AG04449 (cell line): ENCODE data around the gene IGF2BP2.

Experiments
- CTCF ChIA-PET: fragments of 350-600 bp; formaldehyde crosslinking; extraction: SDS; loops from one replicate; lab custom pipeline; 2021; ENCODE audit warnings: antibody characterized with exemption; lab: Yijun Ruan, JAX
- POLR2A ChIA-PET: fragments of 400-600, 350-600 bp; formaldehyde crosslinking; extraction: SDS; loops from one replicate; lab custom pipeline; 2020; ENCODE audit warnings: antibody characterized with exemption, inconsistent platforms; lab: Yijun Ruan, JAX
- DNase-seq: peaks from one replicate; pipeline ENCODE4 v3.0.0-alpha.2; 2010; ENCODE audit warnings: low read depth, low spot score
- H3K4me3 ChIP-seq: 2 replicates; pipeline ENCODE4 v1.5.1; 2011; ENCODE audit warnings: low read depth, mild to moderate bottlenecking, control low read depth, low read length
- CTCF ChIP-seq: IDR thresholded peaks from one replicate; pipeline ENCODE4 v1.5.1; 2011; ENCODE audit warnings: mild to moderate bottlenecking, moderate library complexity, low read length, control low read depth, inconsistent platforms; ENCODE audit not compliant: insufficient read depth; ENCODE audit errors: missing control alignments

Gene IGF2BP2

GRCh38 chr3:185631108-185631507 is 193.7 kb downstream of the IGF2BP2 start:
- CTCF ChIA-PET = interaction anchor here (1.3 to 1.4 kb wide), 2 partner anchors 12 to 312 kb away, joined by 3 to 4 read pairs; no protein-coding TSS in a partner anchor
- no peak for TF ChIP-seq CTCF
- H3K4me3 ChIP-seq = no peak overlapping the region
- POLR2A ChIA-PET = no interaction called here
- no peak for DNase-seq

- no peak overlapping the region for H3K4me3 ChIP-seq
- DNase-seq = no peak
- POLR2A ChIA-PET = no interaction called here
- CTCF ChIA-PET = interaction anchor here (1.3 to 1.4 kb wide), 2 partner anchors 13 to 313 kb away, joined by 3 to 4 read pairs; no protein-coding TSS in a partner anchor
- no peak for TF ChIP-seq CTCF
Observed at GRCh38 chr3:185630182-185630622, 194.6 kb downstream of the IGF2BP2 start.

GRCh38 chr3:185629554-185630181 is 195.2 kb downstream of the IGF2BP2 start:
- no peak for TF ChIP-seq CTCF
- DNase-seq = no peak
- no peak overlapping the region for H3K4me3 ChIP-seq
- CTCF ChIA-PET = interaction anchor here (1.3 to 1.4 kb wide), 2 partner anchors 14 to 314 kb away, joined by 3 to 4 read pairs; no protein-coding TSS in a partner anchor
- POLR2A ChIA-PET = no interaction called here

- POLR2A ChIA-PET = no interaction called here
- no peak for TF ChIP-seq CTCF
- CTCF ChIA-PET = no interaction called here
Observed at GRCh38 chr3:185625784-185626183, 199.1 kb downstream of the IGF2BP2 start.

GRCh38 chr3:185623939-185624665 is 200.7 kb downstream of the IGF2BP2 start:
- no peak for DNase-seq
- CTCF ChIA-PET = no interaction called here
- TF ChIP-seq CTCF = no peak
- no peak overlapping the region for H3K4me3 ChIP-seq
- POLR2A ChIA-PET = no interaction called here

More at GRCh38 chr3:185625784-185626183, 199.1 kb downstream of the IGF2BP2 start:
- no peak for DNase-seq
- no peak overlapping the region for H3K4me3 ChIP-seq

GRCh38 chr3:185613016-185613415 is 211.8 kb downstream of the IGF2BP2 start:
- no peak for DNase-seq
- no peak overlapping the region for H3K4me3 ChIP-seq
- ChIA-PET CTCF (no interaction called here), POLR2A (no interaction called here)
- no peak for TF ChIP-seq CTCF
